Fibroblast of skin of scalp (primary cell): ENCODE measurements around the gene TRIM17.

ENCODE experiments used
- DNase-seq: peaks from one replicate; pipeline ENCODE4 v3.0.0-alpha.2; 2013

Gene TRIM17

DNA sequence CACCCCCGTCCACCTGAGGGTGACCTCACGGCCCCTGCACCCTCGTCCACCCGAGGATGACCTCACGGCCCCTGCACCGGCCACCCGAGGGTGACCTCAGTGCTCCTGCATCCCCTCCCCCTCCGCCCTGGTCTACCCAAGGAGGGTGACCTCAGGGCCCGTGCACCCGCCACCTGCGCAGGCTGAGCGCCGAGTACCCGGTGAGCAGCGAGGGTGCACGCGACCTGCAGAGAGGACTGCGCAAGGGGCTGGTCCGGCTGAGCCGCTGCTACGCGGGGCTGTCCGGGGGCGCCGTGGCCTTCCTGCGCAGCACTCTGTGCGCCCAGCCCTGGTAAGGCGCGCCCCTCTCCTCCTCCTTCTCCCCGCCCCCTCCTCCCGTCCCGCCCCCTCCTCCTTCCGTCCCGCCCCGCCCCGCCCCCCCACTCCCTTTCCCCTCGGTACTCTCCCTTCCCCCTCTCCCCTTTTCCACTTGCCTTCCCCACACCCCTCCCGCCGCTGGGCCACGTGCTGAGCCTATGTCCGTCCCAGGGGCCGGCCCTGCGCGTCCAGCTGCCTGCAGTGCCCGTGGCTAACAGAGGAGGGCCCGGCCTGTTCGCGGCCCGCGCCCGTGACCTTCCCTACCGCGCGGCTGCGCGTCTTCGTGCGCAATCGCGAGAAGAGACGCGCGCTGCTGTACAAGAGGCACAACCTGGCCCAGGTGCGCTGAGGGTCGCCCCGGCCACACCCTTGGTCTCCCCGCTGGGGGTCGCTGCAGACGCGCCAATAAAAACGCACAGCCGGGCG lies 38.4 kb downstream of the TRIM17 start:
- peak; percentile 69 for DNase-seq

- DNase-seq, result no peak
Measured at GRCh38 chr1:228377664-228378089, 39.0 kb downstream of the TRIM17 start.

DNA sequence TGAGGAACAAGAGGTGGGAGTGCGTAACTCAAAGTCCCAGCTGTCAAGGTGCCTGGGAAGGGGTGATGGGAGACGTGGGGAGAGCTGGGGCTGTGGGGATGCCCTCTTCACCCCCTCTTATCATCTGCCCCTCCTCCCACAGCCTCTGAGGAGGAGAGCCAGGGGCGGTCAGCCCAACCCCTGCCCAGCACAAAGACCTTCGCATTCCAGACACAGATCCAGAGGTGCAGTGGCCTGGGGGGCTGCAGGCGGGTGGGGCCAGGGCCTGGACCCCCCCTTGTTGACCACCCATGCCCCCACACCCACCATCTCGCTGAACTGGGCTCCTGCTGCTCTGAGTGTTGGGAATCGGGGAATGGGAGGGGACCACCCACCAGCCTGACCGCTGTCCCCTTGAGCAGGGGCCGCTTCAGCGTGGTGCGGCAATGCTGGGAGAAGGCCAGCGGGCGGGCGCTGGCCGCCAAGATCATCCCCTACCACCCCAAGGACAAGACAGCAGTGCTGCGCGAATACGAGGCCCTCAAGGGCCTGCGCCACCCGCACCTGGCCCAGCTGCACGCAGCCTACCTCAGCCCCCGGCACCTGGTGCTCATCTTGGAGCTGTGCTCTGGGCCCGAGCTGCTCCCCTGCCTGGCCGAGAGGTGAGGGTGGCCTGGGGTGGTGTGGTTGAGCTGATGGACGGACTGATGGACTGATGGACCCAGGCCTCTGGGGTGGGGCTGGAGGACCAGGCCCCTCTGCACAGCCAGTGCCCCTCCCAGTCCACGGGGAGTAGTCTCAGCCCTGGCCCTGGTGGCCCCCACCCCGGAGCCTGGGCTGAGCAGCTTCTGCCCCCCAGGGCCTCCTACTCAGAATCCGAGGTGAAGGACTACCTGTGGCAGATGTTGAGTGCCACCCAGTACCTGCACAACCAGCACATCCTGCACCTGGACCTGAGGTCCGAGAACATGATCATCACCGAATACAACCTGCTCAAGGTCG lies 39.7 kb downstream of the TRIM17 start:
- DNase-seq, result no peak

GRCh38 chr1:228376262-228376628 lies 40.4 kb downstream of the TRIM17 start:
- DNase-seq, result no peak

GRCh38 chr1:228375578-228376261 lies 40.9 kb downstream of the TRIM17 start:
- no peak for DNase-seq

DNA sequence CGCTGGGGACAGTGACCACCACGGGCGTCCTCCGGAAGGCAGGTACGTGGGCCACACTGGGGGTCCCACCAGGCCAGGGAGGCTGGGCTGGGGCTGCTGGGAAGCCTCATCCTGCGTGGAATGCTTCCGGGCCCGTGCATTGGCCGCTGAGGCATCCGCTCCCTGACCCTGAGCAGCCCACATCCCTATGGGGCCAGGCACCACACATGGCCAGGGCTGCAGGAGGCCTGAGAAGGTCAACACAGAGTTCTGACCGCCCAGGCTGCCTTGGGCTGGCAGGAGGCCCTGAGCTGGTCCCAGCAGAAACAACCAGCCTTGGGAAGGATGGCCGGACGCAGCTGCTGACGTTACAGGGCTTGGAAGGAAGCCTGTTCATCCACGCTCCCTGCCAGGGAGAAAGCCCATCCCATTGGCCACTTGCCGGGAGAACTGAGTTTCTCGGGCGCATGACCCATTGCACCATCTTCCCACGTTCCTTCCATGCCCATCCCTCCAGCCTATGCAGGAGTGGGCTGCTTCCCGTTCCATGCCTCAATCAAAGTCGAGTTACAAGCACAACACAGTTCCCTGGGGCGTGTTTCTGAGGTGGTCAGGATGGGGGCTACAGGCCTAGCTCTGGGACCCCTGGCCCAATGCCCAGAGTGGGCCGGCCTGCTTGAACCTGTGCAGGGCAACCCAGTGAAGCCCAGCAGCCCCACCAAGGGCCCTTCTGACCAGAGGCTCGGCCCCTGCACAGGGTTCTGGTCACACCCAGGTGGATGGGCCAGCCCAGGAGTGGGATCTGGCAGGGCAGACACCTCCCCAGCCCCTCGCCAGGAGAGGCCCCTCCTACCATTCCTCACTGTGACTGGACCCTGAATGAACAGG lies 41.7 kb downstream of the TRIM17 start:
- DNase-seq, result peak; percentile 35

- no peak for DNase-seq
Measured at GRCh38 chr1:228373681-228374571, 42.7 kb downstream of the TRIM17 start.

DNA sequence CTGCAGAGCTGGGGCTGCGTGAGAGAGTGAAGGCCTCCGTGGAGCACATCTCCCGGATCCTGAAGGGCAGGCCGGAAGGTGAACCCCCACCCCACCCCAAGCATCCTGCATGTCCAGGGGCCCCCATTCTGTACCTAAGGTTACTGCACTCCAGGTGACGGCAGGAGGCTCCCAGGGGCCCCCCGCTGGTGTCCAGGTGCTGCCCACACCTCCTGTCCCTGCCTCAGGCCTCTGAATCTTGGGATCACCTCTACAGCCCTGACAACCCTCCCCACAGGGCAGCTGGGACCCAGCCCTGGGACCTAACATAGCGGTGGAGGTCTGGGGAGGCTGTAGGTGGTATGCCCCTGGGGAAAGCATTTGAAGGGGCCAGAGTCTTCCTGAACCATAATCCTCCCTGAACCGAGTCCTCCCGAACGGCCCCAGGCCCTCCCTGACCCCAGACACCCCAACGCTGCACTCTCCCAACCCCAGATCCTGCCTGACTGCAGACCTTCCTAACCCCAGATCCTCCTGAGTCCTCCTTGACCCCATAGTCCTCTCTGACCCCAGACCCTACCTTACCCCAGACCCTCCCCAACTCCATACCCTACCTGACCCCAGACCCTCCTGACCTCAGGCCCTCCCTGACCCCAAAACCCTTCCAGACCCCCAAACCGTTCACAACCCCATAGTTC lies 43.5 kb downstream of the TRIM17 start:
- DNase-seq, result no peak

DNA sequence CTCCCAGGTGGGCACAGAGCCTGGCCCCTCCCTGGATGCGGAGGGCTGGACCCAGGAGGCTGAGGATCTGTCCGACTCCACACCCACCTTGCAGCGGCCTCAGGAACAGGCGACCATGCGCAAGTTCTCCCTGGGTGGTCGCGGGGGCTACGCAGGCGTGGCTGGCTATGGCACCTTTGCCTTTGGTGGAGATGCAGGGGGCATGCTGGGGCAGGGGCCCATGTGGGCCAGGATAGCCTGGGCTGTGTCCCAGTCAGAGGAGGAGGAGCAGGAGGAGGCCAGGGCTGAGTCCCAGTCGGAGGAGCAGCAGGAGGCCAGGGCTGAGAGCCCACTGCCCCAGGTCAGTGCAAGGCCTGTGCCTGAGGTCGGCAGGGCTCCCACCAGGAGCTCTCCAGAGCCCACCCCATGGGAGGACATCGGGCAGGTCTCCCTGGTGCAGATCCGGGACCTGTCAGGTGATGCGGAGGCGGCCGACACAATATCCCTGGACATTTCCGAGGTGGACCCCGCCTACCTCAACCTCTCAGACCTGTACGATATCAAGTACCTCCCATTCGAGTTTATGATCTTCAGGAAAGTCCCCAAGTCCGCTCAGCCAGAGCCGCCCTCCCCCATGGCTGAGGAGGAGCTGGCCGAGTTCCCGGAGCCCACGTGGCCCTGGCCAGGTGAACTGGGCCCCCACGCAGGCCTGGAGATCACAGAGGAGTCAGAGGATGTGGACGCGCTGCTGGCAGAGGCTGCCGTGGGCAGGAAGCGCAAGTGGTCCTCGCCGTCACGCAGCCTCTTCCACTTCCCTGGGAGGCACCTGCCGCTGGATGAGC lies 44.3 kb downstream of the TRIM17 start:
- DNase-seq, result no peak

DNA sequence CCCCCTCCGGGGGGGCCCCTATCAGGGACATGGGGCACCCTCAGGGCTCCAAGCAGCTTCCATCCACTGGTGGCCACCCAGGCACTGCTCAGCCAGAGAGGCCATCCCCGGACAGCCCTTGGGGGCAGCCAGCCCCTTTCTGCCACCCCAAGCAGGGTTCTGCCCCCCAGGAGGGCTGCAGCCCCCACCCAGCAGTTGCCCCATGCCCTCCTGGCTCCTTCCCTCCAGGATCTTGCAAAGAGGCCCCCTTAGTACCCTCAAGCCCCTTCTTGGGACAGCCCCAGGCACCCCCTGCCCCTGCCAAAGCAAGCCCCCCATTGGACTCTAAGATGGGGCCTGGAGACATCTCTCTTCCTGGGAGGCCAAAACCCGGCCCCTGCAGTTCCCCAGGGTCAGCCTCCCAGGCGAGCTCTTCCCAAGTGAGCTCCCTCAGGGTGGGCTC lies 44.9 kb downstream of the TRIM17 start:
- DNase-seq, result no peak

DNA sequence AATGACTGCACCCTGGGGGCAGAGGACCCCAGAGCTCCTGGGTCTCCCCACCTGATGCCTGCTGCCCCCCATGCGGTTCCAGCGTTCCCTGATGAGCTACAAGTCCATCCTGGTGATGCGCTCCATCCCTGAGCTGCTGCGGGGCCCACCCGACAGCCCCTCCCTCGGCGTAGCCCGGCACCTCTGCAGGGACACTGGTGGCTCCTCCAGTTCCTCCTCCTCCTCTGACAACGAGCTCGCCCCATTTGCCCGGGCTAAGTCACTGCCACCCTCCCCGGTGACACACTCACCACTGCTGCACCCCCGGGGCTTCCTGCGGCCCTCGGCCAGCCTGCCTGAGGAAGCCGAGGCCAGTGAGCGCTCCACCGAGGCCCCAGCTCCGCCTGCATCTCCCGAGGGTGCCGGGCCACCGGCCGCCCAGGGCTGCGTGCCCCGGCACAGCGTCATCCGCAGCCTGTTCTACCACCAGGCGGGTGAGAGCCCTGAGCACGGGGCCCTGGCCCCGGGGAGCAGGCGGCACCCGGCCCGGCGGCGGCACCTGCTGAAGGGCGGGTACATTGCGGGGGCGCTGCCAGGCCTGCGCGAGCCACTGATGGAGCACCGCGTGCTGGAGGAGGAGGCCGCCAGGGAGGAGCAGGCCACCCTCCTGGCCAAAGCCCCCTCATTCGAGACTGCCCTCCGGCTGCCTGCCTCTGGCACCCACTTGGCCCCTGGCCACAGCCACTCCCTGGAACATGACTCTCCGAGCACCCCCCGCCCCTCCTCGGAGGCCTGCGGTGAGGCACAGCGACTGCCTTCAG lies 45.5 kb downstream of the TRIM17 start:
- no peak for DNase-seq

DNA sequence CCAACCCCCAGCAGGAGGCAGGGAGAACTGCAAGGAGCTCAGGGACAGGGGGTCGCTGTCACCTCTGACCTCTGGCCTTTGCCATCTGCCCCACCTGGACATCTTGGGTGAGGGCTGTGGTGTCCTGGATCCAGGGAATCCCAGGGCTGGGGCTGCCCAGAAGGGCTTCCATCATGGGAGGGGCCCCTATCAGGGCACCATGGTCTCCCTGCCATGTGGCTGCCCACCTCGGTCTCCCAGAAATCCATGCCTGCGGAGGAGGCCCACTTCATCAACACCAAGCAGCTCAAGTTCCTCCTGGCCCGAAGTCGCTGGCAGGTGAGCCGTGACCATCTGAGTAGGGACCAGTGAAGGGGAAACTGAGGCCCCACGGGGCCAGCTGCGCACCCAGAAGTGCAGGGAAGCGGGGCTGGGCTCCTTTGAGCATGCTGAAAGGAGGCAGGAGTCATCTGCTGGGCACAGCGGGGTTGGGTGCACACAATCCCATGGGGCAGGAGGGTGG lies 46.2 kb downstream of the TRIM17 start:
- DNase-seq, result no peak

GRCh38 chr1:228369608-228370438 lies 46.8 kb downstream of the TRIM17 start:
- no peak for DNase-seq

DNA sequence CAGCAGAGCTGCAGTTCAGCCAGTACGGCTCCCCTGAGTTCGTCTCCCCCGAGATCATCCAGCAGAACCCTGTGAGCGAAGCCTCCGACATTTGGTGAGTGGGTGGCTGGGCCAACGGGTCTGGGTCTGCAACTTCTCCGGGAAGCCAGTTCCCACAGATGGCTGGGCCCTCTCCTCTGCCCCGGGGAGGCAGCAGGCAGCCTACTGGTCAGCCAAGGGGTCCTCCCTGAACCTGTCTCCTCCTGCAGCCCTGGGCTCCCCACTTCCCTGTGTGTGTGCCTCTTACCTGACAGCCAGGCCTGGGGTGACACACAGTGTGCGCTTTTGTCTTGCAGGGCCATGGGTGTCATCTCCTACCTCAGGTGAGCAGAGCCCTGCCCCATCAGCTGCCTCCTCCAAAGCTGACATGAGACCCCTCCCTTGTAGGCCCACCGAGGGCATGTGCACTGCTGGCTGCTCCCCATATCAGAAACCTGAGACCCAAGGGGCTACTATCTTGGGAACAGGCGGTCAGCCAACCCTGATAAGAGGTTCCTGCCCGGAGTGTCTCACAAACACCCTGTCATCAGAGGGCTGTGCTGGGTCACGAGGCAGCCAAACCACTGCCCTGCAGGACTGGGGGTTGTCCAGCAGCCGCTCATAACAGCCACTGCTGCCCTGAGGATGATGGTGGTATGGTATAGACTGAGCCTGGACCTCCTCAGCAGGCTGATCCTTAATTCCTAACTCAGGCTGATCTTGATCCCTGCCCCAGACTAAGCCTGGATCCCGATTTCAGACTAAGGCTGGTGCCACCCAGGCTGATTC lies 47.7 kb downstream of the TRIM17 start:
- DNase-seq, result no peak

- no peak for DNase-seq
Measured at GRCh38 chr1:228367798-228368791, 48.6 kb downstream of the TRIM17 start.
